Fibroblast of skin of right quadriceps (primary cell): ENCODE data around the gene BTK.
A peak's percentile ranks its signal among the peaks of the same experiment; 100 is the strongest.

Experiments
- DNase-seq: peaks from one replicate; pipeline ENCODE4 v3.0.0-alpha.2; 2013

BTK gene

GRCh38 chrX:101385795-101386541, at the start of gene BTK:
BTK (minus strand) TSS chrX:101386191; CDS start chrX:101375284, 10,907 bp downstream.
- DNase-seq = no peak

- peak; percentile 61 for DNase-seq
These were observed 44.6 kb upstream of the BTK start for GRCh38 chrX:101430457-101431078.

GRCh38 chrX:101429934-101430333, 43.9 kb upstream of the BTK start:
- peak; percentile 70 for DNase-seq

- no peak for DNase-seq
These were observed 42.0 kb upstream of the BTK start for GRCh38 chrX:101427954-101428353.

- DNase-seq = no peak
These were observed 33.5 kb upstream of the BTK start for GRCh38 chrX:101419489-101419888.

GRCh38 chrX:101417981-101418841, 32.2 kb upstream of the BTK start:
- peak; percentile 31 for DNase-seq

- no peak for DNase-seq
These were observed 31.2 kb upstream of the BTK start for GRCh38 chrX:101417190-101417589.

GRCh38 chrX:101416691-101417090, 30.7 kb upstream of the BTK start:
- DNase-seq = no peak

- peak; percentile 68 for DNase-seq
These were observed 29.5 kb upstream of the BTK start for GRCh38 chrX:101415180-101416145.

GRCh38 chrX:101411984-101412383, 26.0 kb upstream of the BTK start:
- no peak for DNase-seq

- no peak for DNase-seq
These were observed 24.5 kb upstream of the BTK start for GRCh38 chrX:101410461-101410860.

GRCh38 chrX:101409043-101409442, 23.1 kb upstream of the BTK start:
- DNase-seq = no peak

GRCh38 chrX:101408532-101408841, 22.5 kb upstream of the BTK start:
- no peak for DNase-seq

GRCh38 chrX:101407748-101408531, 21.9 kb upstream of the BTK start, which contains the start of the genes GLA and HNRNPH2:
GLA (minus strand) TSS chrX:101407925; CDS start chrX:101407903, 22 bp downstream.
HNRNPH2 (plus strand) TSS chrX:101408222; CDS start chrX:101411989, 3,767 bp downstream.
- peak; percentile 98 for DNase-seq

GRCh38 chrX:101407167-101407747, 21.3 kb upstream of the BTK start:
- DNase-seq = no peak

GRCh38 chrX:101399825-101400224, 13.8 kb upstream of the BTK start:
- DNase-seq = no peak

GRCh38 chrX:101398694-101399093, 12.7 kb upstream of the BTK start:
- DNase-seq = no peak

GRCh38 chrX:101397779-101398178, 11.8 kb upstream of the BTK start:
- DNase-seq = no peak

- no peak for DNase-seq
These were observed 9.8 kb upstream of the BTK start for GRCh38 chrX:101395789-101396188.

GRCh38 chrX:101394372-101394771, 8.4 kb upstream of the BTK start:
- no peak for DNase-seq
